GM15510 (cell line): Measurements from ENCODE around the gene TEDC2.

ENCODE experiments used
- POLR2A ChIP-seq: IDR thresholded peaks from 3 replicates; pipeline ENCODE4 v1.6.1; 2011; ENCODE audit warnings: borderline replicate concordance; ENCODE audit not compliant: insufficient read length; ENCODE audit errors: extremely low read depth

The TEDC2 gene

DNA sequence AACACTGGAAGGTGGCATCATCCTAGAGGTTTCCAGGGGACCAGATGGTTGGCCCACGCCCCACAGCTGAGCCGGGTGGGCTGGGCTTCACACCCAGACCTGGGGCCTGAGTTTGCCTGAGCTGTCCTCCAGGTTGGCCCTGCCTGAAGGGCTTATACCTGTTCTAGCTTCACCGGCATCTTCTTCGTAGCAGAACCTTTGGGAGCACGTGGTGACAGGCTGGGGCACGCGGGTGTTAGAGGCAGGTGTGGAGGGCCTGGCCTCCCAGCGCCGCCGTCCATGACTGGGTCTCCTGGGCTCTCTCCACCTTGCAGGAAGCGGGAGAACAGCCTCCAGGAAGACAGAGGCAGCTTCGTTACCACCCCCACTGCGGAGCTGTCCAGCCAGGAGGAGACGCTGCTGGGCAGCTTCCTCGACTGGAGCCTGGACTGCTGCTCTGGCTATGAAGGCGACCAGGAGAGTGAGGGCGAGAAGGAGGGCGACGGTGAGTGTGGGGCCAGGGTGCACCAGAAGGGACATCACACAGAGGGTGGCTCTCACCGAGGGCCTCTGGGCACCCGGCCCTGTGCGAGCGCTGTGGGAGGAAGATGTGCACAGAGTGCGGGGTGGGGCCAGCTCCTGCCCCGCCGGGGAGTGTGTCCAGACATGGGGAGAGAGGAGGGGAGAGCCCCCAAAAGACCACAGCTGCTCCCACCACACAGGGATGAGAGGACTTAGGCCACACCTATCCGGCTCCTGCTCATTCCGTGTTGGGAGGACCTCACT, 4.6 kb upstream of the TEDC2 start:
- TF ChIP-seq POLR2A: no peak

DNA sequence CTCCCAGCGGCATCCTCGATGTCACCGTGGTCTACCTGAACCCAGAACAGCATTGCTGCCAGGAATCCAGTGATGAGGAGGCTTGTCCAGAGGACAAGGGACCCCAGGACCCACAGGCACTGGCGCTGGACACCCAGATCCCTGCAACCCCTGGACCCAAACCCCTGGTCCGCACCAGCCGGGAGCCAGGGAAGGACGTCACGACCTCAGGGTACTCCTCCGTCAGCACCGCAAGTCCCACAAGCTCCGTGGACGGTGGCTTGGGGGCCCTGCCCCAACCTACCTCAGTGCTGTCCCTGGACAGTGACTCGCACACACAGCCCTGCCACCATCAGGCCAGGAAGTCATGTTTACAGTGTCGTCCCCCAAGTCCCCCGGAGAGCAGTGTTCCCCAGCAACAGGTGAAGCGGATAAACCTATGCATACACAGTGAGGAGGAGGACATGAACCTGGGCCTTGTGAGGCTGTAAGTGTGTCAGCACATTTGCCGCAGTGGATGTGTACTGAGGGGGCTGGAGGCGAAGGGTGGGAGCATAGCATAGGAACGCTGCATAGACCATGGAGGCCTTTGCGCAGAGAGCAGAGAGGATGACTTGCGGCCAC, 3.3 kb upstream of the TEDC2 start:
- no peak for TF ChIP-seq POLR2A

DNA sequence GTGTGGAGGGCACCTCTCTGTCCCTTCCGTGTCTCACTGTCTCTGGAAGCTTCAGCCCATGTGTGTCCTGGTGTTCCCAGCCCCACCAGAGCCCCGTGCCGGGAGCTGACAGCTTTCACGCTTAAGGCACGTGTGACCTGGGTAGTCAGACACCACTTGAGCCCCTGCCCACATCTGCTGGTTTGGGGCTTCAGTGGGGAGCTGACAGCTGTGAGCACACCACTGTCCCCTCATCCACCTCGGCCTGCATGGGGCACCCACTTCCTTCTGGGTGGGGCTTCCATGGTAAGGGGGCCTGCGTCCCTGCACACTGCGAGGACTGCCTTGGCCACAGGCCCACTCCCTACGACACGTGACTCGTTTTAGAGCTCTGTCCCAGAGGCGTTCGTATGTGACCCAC, 2.6 kb upstream of the TEDC2 start:
- no peak for TF ChIP-seq POLR2A

GRCh38 chr16:2457946-2458345, 2.0 kb upstream of the TEDC2 start:
- no peak for TF ChIP-seq POLR2A

DNA sequence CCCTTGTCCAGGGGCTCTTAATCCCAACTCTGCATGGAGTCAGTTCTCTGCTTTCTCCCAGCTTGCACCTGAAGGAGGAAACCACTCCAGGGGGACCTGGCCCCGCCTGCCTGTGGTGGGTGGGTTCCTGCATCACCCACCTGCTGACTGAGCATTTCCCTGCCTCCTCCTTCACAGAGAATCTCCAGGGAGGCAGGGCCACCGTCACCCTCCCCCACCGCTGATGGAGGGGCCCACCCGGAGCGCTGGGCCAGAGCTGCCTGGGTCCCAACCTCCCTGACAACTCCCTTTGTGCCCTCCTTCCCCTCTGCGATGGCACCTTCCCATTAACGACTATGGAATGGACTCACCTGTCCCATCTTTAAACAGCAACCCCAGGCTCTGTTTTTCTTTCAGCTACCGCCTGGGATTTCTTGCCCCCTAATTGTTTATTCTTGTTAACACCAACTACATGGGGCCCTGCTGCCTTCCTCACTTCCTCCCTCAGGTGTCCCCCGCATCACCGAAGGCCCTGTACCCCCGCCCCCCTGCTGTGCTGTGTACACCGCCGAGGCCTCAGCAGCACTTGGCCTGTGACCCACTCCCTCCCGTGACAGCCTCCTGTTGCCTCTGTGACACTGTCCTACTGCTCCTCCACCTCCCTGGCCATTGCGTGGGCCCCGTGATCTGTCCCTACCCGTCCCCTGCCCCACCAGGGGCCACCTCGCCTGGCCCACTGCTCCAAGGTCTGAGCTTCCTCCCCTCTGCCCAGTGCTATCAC, 842 bp upstream of the TEDC2 start:
- no peak for TF ChIP-seq POLR2A

DNA sequence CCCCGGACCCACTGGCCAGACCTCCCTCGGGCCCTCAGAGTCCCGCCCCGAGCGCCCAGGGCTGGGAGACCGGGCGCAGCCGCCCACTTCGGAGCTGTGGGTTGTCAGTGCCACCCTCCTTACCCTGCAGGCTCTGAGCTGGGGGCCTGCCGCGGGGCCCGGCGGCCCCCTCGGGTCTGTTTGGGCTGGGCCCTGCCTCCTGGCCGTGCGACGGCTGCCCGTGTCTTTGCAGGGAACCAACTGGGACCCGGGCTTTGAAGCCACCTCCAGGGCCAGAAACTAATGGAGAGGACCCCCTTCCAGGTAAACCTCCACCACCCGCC, 443 bp downstream of the TEDC2 start:
- TF ChIP-seq POLR2A: no peak

DNA sequence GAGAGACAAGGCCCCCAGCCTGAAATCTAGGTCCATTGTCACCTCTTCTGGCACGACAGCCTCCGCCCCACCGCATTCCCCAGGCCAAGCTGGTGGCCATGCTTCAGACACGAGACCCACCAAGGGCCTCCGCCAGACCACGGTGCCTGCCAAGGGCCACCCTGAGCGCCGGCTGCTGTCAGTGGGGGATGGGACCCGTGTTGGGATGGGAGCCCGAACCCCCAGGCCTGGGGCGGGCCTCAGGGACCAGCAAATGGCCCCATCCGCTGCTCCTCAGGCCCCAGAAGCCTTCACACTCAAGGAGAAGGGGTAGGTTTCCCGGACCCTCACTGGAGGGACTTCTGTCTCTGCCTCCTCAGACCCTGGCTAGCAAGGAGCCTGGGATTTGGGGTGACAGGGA, 1.0 kb downstream of the TEDC2 start:
- no peak for TF ChIP-seq POLR2A

DNA sequence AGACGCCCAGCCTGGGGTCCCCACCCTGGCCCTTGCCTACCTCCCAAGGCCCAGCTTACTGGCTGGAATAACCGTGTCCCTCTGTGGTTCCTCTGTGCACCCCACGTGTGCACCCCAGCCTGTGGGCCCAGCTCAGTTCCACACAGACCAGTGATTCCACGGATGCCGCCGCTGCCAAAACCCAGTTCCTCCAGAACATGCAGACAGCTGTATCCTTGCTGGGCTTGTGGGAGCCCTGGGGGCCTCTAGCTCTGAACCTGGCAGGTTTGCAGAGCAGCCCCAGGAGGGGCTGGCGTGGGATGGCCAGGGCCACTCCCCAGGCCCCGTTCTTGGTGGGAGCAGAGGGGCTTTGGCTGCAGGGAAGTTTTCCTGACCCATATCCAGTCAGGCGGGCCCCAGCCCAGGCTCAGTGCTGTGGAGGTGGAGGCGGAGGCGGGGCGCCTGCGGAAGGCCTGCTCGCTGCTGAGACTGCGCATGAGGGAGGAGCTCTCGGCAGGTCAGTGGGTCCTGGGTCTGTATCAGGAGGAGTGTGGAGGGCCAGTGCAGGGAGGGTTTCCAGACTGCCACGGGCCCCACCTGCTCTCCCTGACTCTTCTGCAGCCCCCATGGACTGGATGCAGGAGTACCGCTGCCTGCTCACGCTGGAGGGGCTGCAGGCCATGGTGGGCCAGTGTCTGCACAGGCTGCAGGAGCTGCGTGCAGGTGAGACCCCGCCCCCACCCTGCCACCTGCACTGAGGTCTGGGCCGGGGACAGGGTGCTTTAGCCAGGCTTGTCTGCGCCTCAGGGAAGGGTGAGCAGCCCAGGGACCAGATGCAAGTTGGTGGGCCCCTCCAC, 2.3 kb downstream of the TEDC2 start:
- TF ChIP-seq POLR2A: no peak

GRCh38 chr16:2464333-2464732, 4.4 kb downstream of the TEDC2 start:
- TF ChIP-seq POLR2A: no peak

GRCh38 chr16:2465653-2466415, 5.9 kb downstream of the TEDC2 start:
- TF ChIP-seq POLR2A: no peak

DNA sequence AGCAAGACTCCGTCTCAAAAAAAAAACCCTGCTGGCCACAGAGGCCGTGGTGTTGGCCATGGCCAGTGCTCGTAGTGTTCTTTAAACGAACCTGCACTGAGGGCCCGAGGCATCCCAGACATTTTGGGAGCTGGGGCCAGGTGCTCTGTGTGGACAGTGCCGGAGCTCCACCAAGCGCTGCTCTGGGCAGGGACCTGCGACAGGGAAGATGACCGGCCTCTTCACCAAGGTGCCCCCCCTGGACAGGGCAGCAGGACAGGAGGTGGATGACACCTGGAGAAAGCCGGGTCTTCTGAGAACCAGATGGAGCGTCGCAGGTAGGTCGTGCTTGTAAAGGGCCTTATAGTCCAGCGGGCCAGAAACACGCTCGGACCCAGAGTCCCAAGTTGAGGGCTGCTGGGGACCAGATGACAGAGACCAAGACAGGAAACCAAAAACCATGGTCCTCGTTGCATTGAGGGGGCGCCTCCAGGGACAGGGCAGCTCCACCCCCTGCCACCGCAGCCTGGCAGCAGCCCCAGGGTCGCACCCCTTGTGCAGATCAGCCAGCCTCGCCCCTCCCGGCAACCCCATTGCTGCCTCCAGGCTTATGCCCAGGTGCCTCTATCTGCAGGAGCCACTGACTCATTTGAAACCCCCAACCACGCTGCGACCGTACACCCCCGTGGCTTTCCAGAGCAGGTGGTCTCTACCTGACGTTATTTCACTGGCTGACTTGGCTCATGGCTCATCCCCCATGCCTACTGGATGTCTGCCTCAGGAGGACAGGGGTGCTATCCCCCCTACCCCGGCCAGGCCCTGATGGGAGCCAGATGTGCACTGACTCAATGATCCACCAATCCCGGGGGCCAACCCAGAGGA, 7.0 kb downstream of the TEDC2 start:
- TF ChIP-seq POLR2A: no peak

GRCh38 chr16:2467528-2468232, 7.8 kb downstream of the TEDC2 start:
- TF ChIP-seq POLR2A: peak; percentile 17

DNA sequence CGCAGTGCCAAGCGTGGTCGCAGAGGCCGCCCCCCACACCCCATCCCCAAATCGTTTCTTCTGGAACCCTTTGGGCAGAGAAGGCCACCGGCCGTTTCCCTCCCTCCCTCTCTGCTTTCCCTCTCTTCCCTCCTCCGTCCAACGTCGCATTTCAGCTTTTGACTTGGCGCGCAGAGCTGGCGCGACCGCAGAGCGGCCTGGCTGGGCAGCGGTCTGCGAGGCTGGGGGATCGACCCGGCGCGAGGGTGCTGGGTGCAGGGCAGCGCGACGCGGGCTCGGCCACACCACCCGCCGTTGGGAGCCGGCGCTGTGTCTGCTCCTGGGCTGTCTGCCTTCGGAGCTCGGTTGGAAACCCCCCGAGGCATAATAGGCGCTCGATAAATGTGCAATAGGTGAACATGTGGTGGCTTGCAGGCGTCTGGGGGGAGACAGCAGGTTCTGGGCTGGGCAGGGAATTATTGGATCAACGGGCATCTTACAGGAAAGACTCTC, 8.4 kb downstream of the TEDC2 start:
- peak; percentile 17 for TF ChIP-seq POLR2A
